ENCODE measurements around the gene NUSAP1.

NUSAP1 gene

DNA sequence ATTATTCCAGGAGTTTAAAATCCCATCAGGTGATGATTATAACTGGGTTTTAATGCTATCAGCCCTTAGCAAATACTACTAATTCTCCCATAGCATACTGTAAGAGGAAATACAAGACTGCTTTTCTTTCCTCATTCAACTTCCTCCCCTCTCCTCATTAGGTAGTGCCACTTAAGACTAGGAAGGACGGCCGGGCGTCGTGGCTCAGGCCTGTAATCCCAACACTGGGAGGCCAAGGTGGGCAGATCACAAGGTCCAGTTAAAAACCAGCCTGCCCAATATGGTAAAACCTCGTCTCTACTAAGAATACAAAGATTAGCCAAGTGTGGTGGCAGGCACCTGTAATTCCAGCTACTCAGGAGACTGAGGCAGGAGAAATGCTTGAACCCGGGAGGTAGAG is 55.0 kb downstream of the NUSAP1 start:
- Histone ChIP-seq H3K27ac (ENCODE audit: low read length) (no peak overlapping the region), H3K9me3 (ENCODE audit: control insufficient read depth in 1 of 2, low read length in 2 of 2) (no peaks in the 10 kb centered on the region), H3K27me3 (ENCODE audit: low read depth, low read length) (no peaks in the 10 kb centered on the region), H3K4me1 (ENCODE audit: control insufficient read depth in 1 of 2, insufficient read depth in 2 of 2, low read length in 2 of 2) (no peaks in the 10 kb centered on the region), H3K36me3 (ENCODE audit: control insufficient read depth in 1 of 2, insufficient read depth in 2 of 2, low read length in 2 of 2) (peaks cover 13 to 22% of the 10 kb centered on the region in 2 donors), H3K4me3 (ENCODE audit: low read depth in 1 of 2, low read length in 2 of 2) (no peak overlapping the region)

DNA sequence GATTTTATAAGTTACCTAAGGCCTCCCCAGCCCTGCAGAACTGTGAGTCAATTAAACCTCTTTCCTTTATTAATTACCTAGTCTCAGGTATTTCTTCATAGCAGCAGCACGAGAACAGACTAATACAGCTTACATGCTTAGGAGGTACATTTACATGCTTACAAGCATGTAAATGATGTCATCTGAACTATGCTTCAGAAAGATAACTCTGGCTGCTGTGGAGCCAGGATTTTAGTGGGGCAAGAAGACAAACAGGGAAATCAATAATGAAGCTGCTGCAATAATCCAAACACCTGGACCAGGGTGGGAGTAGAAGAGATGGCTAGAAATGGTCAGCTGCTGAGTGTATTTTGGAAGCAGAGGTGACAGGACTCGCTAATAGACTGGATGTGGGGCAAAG is 60.0 kb downstream of the NUSAP1 start:
- Histone ChIP-seq H3K36me3 (ENCODE audit: control insufficient read depth in 1 of 2, insufficient read depth in 2 of 2, low read length in 2 of 2) (peaks cover 16 to 41% of the 10 kb centered on the region in 2 donors), H3K27ac (ENCODE audit: low read length) (no peak overlapping the region), H3K4me1 (ENCODE audit: control insufficient read depth in 1 of 2, insufficient read depth in 2 of 2, low read length in 2 of 2) (no peaks in the 10 kb centered on the region), H3K9me3 (ENCODE audit: control insufficient read depth in 1 of 2, low read length in 2 of 2) (no peaks in the 10 kb centered on the region), H3K27me3 (ENCODE audit: low read depth, low read length) (no peaks in the 10 kb centered on the region), H3K4me3 (ENCODE audit: low read depth in 1 of 2, low read length in 2 of 2) (no peak overlapping the region)

DNA sequence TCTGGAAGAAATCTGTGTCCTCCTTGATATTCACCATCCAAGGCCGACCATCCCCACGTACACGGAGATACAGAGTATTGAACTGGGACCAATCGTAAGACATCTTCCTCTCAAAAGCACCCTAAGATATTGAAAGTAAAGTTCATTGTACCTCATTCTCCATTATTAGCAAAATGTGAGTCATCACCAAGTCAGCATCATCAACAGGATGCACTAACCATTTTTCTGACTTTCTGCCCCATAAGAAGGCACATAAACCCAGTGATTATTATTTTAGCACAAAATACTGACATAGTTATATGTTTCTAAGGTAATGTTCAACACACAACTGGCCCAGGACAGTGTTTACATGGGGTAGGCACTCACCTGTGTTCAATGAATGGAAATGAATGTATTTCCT is 62.2 kb downstream of the NUSAP1 start:
- H3K27me3 ChIP-seq (ENCODE audit: low read depth, low read length), result no peaks in the 10 kb centered on the region
- no peaks in the 10 kb centered on the region for H3K9me3 ChIP-seq (ENCODE audit: control insufficient read depth in 1 of 2, low read length in 2 of 2)
- no peaks in the 10 kb centered on the region for H3K4me1 ChIP-seq (ENCODE audit: control insufficient read depth in 1 of 2, insufficient read depth in 2 of 2, low read length in 2 of 2)
- no peak overlapping the region for H3K4me3 ChIP-seq (ENCODE audit: low read depth in 1 of 2, low read length in 2 of 2)
- peaks cover 11 to 32% of the 10 kb centered on the region in 2 donors for H3K36me3 ChIP-seq (ENCODE audit: control insufficient read depth in 1 of 2, insufficient read depth in 2 of 2, low read length in 2 of 2)
- H3K27ac ChIP-seq (ENCODE audit: low read length), result no peak overlapping the region

DNA sequence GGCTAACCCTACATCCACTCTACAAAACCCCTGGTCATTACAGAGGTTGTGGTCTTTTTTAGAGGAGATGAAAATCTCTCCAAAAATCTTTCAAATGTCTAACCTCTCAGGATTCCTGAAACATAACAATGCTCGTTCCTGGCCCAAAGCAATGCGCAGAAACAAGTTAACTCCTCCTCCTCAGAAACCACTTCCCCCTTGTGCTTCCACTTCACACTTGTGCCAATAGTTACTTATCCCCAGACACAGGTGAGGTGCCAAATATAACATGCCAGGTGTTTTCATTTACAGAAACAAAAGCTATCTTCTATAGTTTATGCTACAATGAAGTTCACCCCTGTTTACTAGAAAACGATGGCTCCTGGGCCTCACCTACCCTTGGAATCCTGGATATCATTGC is 63.4 kb downstream of the NUSAP1 start:
- no peaks in the 10 kb centered on the region for H3K27me3 ChIP-seq (ENCODE audit: low read depth, low read length)

DNA sequence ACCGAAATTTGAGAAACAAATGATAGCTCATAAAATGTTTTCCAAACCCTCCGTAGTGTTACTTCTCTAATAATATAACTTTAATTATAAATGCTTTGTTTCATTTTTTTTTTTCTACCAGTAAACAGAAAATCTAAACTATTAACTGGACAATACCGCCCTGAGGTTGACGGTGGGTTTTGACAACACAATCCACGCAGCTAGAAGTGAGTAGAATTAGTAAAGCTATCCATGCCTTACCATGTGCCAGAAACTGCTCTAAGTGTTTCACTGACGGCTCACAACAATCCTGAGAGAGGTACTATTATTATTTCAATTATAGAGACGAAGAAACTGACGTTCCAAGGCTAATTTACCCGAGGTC is 69.2 kb downstream of the NUSAP1 start:
- Histone ChIP-seq H3K27ac (ENCODE audit: low read length) (peak overlapping the region; percentile 82), H3K9me3 (ENCODE audit: control insufficient read depth in 1 of 2, low read length in 2 of 2) (no peaks in the 10 kb centered on the region), H3K4me1 (ENCODE audit: control insufficient read depth in 1 of 2, insufficient read depth in 2 of 2, low read length in 2 of 2) (peaks cover 0 to 8% of the 10 kb centered on the region in 2 donors), H3K27me3 (ENCODE audit: low read depth, low read length) (no peaks in the 10 kb centered on the region), H3K4me3 (ENCODE audit: low read depth in 1 of 2, low read length in 2 of 2) (peak overlapping the region; percentile 91 to 95), H3K36me3 (ENCODE audit: control insufficient read depth in 1 of 2, insufficient read depth in 2 of 2, low read length in 2 of 2) (peaks cover under 1 to 1% of the 10 kb centered on the region in 2 donors)

More for the DNA sequence above, 63.4 kb downstream of the NUSAP1 start:
- Histone ChIP-seq H3K27ac (ENCODE audit: low read length) (no peak overlapping the region), H3K4me3 (ENCODE audit: low read depth in 1 of 2, low read length in 2 of 2) (no peak overlapping the region), H3K9me3 (ENCODE audit: control insufficient read depth in 1 of 2, low read length in 2 of 2) (no peaks in the 10 kb centered on the region), H3K4me1 (ENCODE audit: control insufficient read depth in 1 of 2, insufficient read depth in 2 of 2, low read length in 2 of 2) (peaks cover 0 to under 1% of the 10 kb centered on the region in 2 donors), H3K36me3 (ENCODE audit: control insufficient read depth in 1 of 2, insufficient read depth in 2 of 2, low read length in 2 of 2) (peaks cover 11 to 32% of the 10 kb centered on the region in 2 donors)

DNA sequence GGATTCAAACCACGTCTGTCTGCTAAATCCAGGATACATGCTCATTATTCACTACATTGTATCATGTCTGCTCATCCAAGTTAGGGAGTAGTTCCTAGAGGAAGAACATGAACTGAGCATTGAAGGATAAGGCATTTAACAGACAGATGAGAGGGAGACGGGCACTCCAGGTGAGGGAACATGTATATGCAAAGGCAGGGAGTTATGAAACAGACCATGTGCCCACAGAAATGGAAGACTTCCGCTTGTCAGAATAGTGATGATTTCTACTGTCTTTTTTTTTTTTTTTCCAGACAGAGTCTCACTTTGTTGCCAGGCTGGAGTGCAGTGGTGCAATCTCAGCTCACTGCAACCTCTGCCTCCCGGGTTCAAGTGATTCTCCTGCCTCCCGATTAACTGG is 74.7 kb downstream of the NUSAP1 start:
- Histone ChIP-seq H3K4me1 (ENCODE audit: control insufficient read depth in 1 of 2, insufficient read depth in 2 of 2, low read length in 2 of 2) (no peaks in the 10 kb centered on the region), H3K27ac (ENCODE audit: low read length) (no peak overlapping the region), H3K36me3 (ENCODE audit: control insufficient read depth in 1 of 2, insufficient read depth in 2 of 2, low read length in 2 of 2) (no peaks in the 10 kb centered on the region), H3K4me3 (ENCODE audit: low read depth in 1 of 2, low read length in 2 of 2) (no peak overlapping the region), H3K9me3 (ENCODE audit: control insufficient read depth in 1 of 2, low read length in 2 of 2) (no peaks in the 10 kb centered on the region), H3K27me3 (ENCODE audit: low read depth, low read length) (no peaks in the 10 kb centered on the region)

DNA sequence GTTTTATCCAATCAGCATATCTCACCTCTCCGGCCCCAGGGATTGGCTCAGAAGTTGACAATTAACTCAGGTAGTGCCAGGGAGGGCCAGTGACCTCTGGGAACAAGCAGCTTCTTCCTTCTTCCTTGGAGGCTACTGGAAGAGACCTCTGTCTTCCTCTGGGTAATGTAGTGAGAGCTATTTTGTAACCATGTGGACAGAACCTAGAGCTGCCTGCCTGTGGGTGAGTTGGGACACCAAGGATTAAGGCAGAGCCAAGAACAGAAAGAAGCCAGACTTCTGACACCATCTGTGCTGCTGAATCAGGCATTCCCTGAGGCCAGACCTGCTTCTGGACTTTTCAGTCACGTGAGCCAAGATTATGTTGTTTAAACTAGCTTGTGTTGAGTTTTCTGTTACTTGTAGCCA is 75.6 kb downstream of the NUSAP1 start:
- no peak overlapping the region for H3K4me3 ChIP-seq (ENCODE audit: low read depth in 1 of 2, low read length in 2 of 2)
- no peaks in the 10 kb centered on the region for H3K4me1 ChIP-seq (ENCODE audit: control insufficient read depth in 1 of 2, insufficient read depth in 2 of 2, low read length in 2 of 2)
- H3K27ac ChIP-seq (ENCODE audit: low read length), result no peak overlapping the region
- no peaks in the 10 kb centered on the region for H3K36me3 ChIP-seq (ENCODE audit: control insufficient read depth in 1 of 2, insufficient read depth in 2 of 2, low read length in 2 of 2)
- H3K9me3 ChIP-seq (ENCODE audit: control insufficient read depth in 1 of 2, low read length in 2 of 2), result no peaks in the 10 kb centered on the region
- H3K27me3 ChIP-seq (ENCODE audit: low read depth, low read length), result no peaks in the 10 kb centered on the region

DNA sequence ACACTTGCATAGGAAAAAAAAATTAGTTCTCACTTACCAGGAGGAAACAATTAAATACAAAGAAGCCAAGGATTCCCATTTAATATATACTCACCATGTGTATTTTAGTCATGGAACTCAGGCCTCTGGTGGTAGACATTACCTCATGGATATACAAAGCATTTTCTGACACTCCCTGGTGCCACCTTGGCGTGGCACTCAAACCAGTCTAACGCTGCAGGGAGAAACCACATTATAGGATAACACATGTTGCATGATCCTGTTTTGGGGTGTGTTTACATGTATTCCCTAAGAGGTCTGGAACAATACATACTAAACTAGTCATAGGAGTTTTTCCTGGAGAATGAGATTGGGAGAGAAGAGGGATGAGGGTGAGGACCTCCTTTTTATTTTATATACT is 78.3 kb downstream of the NUSAP1 start:
- no peaks in the 10 kb centered on the region for H3K9me3 ChIP-seq (ENCODE audit: control insufficient read depth in 1 of 2, low read length in 2 of 2)
- H3K27me3 ChIP-seq (ENCODE audit: low read depth, low read length), result no peaks in the 10 kb centered on the region
- no peaks in the 10 kb centered on the region for H3K36me3 ChIP-seq (ENCODE audit: control insufficient read depth in 1 of 2, insufficient read depth in 2 of 2, low read length in 2 of 2)
- H3K27ac ChIP-seq (ENCODE audit: low read length), result no peak overlapping the region
- no peaks in the 10 kb centered on the region for H3K4me1 ChIP-seq (ENCODE audit: control insufficient read depth in 1 of 2, insufficient read depth in 2 of 2, low read length in 2 of 2)
- no peak overlapping the region for H3K4me3 ChIP-seq (ENCODE audit: low read depth in 1 of 2, low read length in 2 of 2)

DNA sequence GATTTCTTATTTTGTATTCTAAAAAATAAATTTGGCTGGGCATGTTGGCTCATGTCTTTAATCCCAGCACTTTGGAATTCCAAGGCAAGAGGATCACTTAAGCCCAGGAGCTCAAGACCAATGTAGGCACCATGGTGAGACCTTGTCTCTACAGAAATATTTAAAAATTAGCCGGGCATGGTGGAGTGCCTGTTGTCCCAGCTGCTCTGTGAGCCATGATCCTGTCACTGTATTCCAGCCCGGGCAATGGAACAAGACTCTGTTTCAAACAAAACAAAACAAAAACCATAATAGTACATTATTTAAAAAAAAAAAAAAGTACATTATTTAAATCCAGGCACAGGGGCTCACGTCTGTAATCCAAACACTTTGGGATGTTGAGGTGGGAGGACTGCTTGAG is 78.8 kb downstream of the NUSAP1 start:
- no peak overlapping the region for H3K4me3 ChIP-seq (ENCODE audit: low read depth in 1 of 2, low read length in 2 of 2)
- H3K36me3 ChIP-seq (ENCODE audit: control insufficient read depth in 1 of 2, insufficient read depth in 2 of 2, low read length in 2 of 2), result no peaks in the 10 kb centered on the region
- H3K4me1 ChIP-seq (ENCODE audit: control insufficient read depth in 1 of 2, insufficient read depth in 2 of 2, low read length in 2 of 2), result no peaks in the 10 kb centered on the region
- H3K27ac ChIP-seq (ENCODE audit: low read length), result no peak overlapping the region
- H3K9me3 ChIP-seq (ENCODE audit: control insufficient read depth in 1 of 2, low read length in 2 of 2), result no peaks in the 10 kb centered on the region
- no peaks in the 10 kb centered on the region for H3K27me3 ChIP-seq (ENCODE audit: low read depth, low read length)

DNA sequence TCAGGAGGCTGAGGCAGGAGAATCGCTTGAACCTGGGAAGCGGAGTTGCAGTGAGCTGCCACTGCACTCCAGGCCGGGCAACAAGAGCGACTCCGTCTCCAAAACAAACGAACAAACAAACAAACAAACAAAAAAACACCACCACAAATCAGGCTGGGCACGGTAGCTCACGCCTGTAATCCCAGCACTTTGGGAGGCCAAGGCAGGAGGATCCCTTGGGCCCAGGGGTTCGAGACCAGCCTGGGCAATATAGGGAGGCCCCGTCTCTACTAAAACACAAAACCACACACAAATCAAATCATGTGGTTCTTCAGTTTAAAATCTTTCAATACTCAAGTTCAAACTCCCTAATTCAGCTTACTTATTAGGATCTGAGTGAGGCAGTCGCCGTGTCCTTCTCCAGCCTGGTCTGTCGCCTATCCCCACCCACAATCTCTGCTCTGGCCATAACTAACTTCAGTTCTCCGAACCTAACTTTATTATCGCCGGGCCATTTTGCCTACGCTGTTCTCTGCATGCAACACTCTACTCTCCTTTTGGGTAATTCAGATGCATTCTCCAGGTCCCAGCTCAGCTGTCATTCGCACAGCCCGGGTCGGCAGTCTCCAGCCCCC is 83.6 kb downstream of the NUSAP1 start:
- H3K36me3 ChIP-seq (ENCODE audit: control insufficient read depth in 1 of 2, insufficient read depth in 2 of 2, low read length in 2 of 2), result no peaks in the 10 kb centered on the region
- no peaks in the 10 kb centered on the region for H3K9me3 ChIP-seq (ENCODE audit: control insufficient read depth in 1 of 2, low read length in 2 of 2)
- peak overlapping the region; percentile 94 for H3K27ac ChIP-seq (ENCODE audit: low read length)
- H3K4me3 ChIP-seq (ENCODE audit: low read depth in 1 of 2, low read length in 2 of 2), result peak overlapping the region; percentile 85 to 91
- H3K4me1 ChIP-seq (ENCODE audit: control insufficient read depth in 1 of 2, insufficient read depth in 2 of 2, low read length in 2 of 2), result peaks cover 7 to 17% of the 10 kb centered on the region in 2 donors
- H3K27me3 ChIP-seq (ENCODE audit: low read depth, low read length), result no peaks in the 10 kb centered on the region

DNA sequence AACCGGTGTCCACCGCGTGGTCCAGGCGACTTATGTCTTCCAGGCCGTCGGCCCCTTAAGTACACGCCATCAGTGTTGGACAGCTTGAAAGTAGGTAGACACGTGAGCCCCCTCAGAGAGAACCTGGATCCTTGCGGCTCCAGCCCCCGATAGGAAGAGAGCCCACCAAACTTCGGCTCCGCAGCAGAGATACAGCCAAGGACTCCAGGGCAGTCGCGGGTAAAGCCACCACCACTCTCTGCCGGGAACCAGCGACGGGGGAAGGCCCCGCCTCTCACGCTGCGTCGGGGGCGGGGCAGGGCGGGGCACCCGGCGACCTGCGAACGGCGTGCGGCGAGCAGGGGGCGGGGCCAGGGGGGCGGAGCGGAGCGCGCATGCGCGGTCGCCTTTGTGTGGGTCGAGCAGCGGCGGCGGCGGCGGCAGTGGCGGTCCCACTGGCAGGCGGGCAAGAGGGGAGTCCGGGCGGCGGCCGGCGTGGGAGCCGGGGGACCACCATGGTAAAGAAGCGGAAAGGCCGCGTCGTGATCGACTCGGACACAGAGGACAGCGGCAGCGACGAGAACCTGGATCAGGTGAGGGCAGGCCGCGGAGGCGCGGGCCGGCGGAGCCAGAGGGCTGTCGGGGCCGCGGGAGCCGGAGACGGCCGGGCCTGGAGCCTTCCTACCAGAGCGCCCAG is 84.2 kb downstream of the NUSAP1 start, which contains the start of gene RTF1:
RTF1 (plus strand) TSS at position 354 of the 676 bp plus-strand sequence; CDS start at position 375, 21 bp downstream.
- Histone ChIP-seq H3K4me1 (ENCODE audit: control insufficient read depth in 1 of 2, insufficient read depth in 2 of 2, low read length in 2 of 2) (peaks cover 7 to 17% of the 10 kb centered on the region in 2 donors), H3K4me3 (ENCODE audit: low read depth in 1 of 2, low read length in 2 of 2) (peak within 1 kb of the TSS; percentile 85 to 94), H3K36me3 (ENCODE audit: control insufficient read depth in 1 of 2, insufficient read depth in 2 of 2, low read length in 2 of 2) (no peaks in the 10 kb centered on the region), H3K27me3 (ENCODE audit: low read depth, low read length) (no peaks in the 10 kb centered on the region), H3K9me3 (ENCODE audit: control insufficient read depth in 1 of 2, low read length in 2 of 2) (no peaks in the 10 kb centered on the region), H3K27ac (ENCODE audit: low read length) (peak within 1 kb of the TSS; percentile 94)
